ENCODE data around the gene RBM12.

The RBM12 gene

GRCh38 chr20:35657271-35657670, 7.4 kb downstream of the RBM12 start:
- H3K9me3 ChIP-seq (ENCODE audit: low read length): peaks cover 5% of the 10 kb centered on the region
- H3K4me1 ChIP-seq (ENCODE audit: insufficient read depth, low read length): peaks cover 16% of the 10 kb centered on the region
- no peak overlapping the region for H2AFZ ChIP-seq (ENCODE audit: low read depth, low read length)
- peaks cover 40% of the 10 kb centered on the region for H3K36me3 ChIP-seq (ENCODE audit: insufficient read depth, low read length)
- no peak overlapping the region for H3K4me3 ChIP-seq (ENCODE audit: low read length)
- H3K27me3 ChIP-seq (ENCODE audit: insufficient read depth, low read length): no peaks in the 10 kb centered on the region

GRCh38 chr20:35654415-35654814, 10.3 kb downstream of the RBM12 start:
- H3K9me3 ChIP-seq (ENCODE audit: low read length): peaks cover 5% of the 10 kb centered on the region
- no peaks in the 10 kb centered on the region for H3K27me3 ChIP-seq (ENCODE audit: insufficient read depth, low read length)
- no peak overlapping the region for H2AFZ ChIP-seq (ENCODE audit: low read depth, low read length)
- no peak overlapping the region for H3K4me3 ChIP-seq (ENCODE audit: low read length)
- peaks cover 48% of the 10 kb centered on the region for H3K36me3 ChIP-seq (ENCODE audit: insufficient read depth, low read length)
- no peaks in the 10 kb centered on the region for H3K4me1 ChIP-seq (ENCODE audit: insufficient read depth, low read length)

DNA sequence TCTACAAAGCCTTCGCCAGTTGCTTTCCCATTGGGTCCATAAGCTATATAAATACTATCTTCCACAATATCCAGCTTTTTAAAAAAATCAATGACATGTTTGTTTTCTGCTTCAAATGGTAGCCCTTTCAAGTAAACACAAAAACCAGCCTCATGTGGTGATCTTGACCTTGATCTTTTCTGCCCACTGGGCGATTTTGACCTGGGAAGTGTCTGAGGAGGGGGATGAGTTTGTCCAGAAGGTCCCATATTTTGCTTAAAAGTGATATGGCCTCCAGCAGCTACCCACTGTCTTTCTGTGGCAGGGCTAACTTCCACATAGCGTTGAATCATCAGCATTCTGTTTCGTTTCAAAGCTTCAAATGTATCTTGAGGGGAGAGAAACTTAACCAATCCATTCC, 10.8 kb downstream of the RBM12 start:
- H3K27me3 ChIP-seq (ENCODE audit: insufficient read depth, low read length): no peaks in the 10 kb centered on the region
- H3K4me1 ChIP-seq (ENCODE audit: insufficient read depth, low read length): no peaks in the 10 kb centered on the region
- peaks cover 50% of the 10 kb centered on the region for H3K36me3 ChIP-seq (ENCODE audit: insufficient read depth, low read length)
- no peak overlapping the region for H3K4me3 ChIP-seq (ENCODE audit: low read length)
- H3K9me3 ChIP-seq (ENCODE audit: low read length): peaks cover 5% of the 10 kb centered on the region
- no peak overlapping the region for H2AFZ ChIP-seq (ENCODE audit: low read depth, low read length)

- no peaks in the 10 kb centered on the region for H3K27me3 ChIP-seq (ENCODE audit: insufficient read depth, low read length)
- peaks cover 5% of the 10 kb centered on the region for H3K9me3 ChIP-seq (ENCODE audit: low read length)
- no peak overlapping the region for H3K4me3 ChIP-seq (ENCODE audit: low read length)
- H3K36me3 ChIP-seq (ENCODE audit: insufficient read depth, low read length): peaks cover 50% of the 10 kb centered on the region
- H2AFZ ChIP-seq (ENCODE audit: low read depth, low read length): no peak overlapping the region
- H3K4me1 ChIP-seq (ENCODE audit: insufficient read depth, low read length): no peaks in the 10 kb centered on the region
Observed at GRCh38 chr20:35653430-35653734, 11.3 kb downstream of the RBM12 start.

GRCh38 chr20:35652641-35653429, 11.9 kb downstream of the RBM12 start:
- Histone ChIP-seq H2AFZ (ENCODE audit: low read depth, low read length) (no peak overlapping the region), H3K4me1 (ENCODE audit: insufficient read depth, low read length) (no peaks in the 10 kb centered on the region), H3K9me3 (ENCODE audit: low read length) (peaks cover 5% of the 10 kb centered on the region), H3K27me3 (ENCODE audit: insufficient read depth, low read length) (no peaks in the 10 kb centered on the region), H3K4me3 (ENCODE audit: low read length) (no peak overlapping the region), H3K36me3 (ENCODE audit: insufficient read depth, low read length) (peaks cover 50% of the 10 kb centered on the region)

DNA sequence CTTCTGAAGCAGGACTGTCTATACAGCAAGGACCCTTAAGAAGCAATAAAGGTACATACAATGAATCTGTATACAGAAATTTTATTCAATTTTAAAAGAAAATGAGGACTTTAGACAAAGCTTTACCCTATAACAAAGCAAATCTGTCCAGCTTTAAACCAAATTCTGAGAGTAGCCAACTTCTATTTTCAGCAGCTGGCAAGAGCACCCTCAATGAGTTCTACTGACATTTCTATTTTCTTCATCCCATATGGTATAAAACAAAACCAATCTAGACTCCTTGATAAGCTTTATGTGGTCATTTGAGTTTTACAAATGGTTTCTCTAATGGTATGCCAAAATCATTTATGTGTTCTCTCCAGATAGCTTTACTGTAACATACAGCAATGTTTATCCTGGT, 12.7 kb downstream of the RBM12 start:
- peaks cover 5% of the 10 kb centered on the region for H3K9me3 ChIP-seq (ENCODE audit: low read length)
- no peaks in the 10 kb centered on the region for H3K27me3 ChIP-seq (ENCODE audit: insufficient read depth, low read length)
- H3K4me3 ChIP-seq (ENCODE audit: low read length): no peak overlapping the region
- no peaks in the 10 kb centered on the region for H3K4me1 ChIP-seq (ENCODE audit: insufficient read depth, low read length)
- peaks cover 43% of the 10 kb centered on the region for H3K36me3 ChIP-seq (ENCODE audit: insufficient read depth, low read length)
- H2AFZ ChIP-seq (ENCODE audit: low read depth, low read length): no peak overlapping the region

DNA sequence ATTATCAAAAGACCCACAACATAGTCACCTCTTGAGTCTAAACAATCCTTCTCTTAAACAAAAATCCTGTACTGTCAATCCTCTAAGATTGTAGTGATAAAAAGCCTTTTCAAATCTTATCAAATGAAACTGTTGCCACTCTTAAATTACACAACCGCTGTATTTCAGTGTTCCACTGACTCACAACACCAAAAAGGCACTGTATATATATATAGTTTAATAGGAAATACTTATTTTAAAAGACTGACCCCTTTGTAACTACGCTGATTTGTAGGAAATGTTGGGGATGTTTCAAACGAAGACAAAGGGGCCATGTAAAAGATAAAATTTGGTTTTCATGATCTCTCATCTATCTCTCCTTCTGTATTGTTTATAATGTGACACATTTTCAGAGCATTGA, 14.1 kb downstream of the RBM12 start:
- peaks cover 39% of the 10 kb centered on the region for H3K36me3 ChIP-seq (ENCODE audit: insufficient read depth, low read length)
- no peak overlapping the region for H3K4me3 ChIP-seq (ENCODE audit: low read length)
- H3K27me3 ChIP-seq (ENCODE audit: insufficient read depth, low read length): no peaks in the 10 kb centered on the region
- no peaks in the 10 kb centered on the region for H3K4me1 ChIP-seq (ENCODE audit: insufficient read depth, low read length)
- H3K9me3 ChIP-seq (ENCODE audit: low read length): peaks cover 5% of the 10 kb centered on the region
- no peak overlapping the region for H2AFZ ChIP-seq (ENCODE audit: low read depth, low read length)

DNA sequence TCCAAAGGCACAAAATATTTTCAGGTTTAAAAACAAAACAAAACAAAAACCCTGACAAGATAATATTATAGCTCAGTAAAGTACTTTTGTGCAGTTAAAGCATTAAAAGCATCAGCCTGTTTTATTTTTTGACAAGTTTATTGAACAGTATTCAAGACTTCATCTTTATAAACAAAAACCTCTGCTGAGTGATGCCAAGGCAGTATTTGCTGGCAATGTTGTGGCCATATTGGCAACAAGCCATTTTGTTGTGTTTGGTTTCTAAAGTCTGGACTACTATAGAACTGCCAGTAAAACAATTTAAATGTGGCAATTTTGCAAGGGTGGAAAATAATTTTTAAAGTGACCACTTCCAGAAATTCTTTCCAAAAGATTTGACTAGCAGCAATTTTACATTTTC, 15.9 kb downstream of the RBM12 start:
- Histone ChIP-seq H3K36me3 (ENCODE audit: insufficient read depth, low read length) (peaks cover 23% of the 10 kb centered on the region), H3K4me3 (ENCODE audit: low read length) (no peak overlapping the region), H3K27me3 (ENCODE audit: insufficient read depth, low read length) (no peaks in the 10 kb centered on the region), H3K9me3 (ENCODE audit: low read length) (no peaks in the 10 kb centered on the region), H3K4me1 (ENCODE audit: insufficient read depth, low read length) (no peaks in the 10 kb centered on the region), H2AFZ (ENCODE audit: low read depth, low read length) (no peak overlapping the region)

GRCh38 chr20:35644806-35645205, 19.9 kb downstream of the RBM12 start:
- Histone ChIP-seq H3K4me1 (ENCODE audit: insufficient read depth, low read length) (no peaks in the 10 kb centered on the region), H3K27me3 (ENCODE audit: insufficient read depth, low read length) (no peaks in the 10 kb centered on the region), H3K4me3 (ENCODE audit: low read length) (no peak overlapping the region), H2AFZ (ENCODE audit: low read depth, low read length) (no peak overlapping the region), H3K36me3 (ENCODE audit: insufficient read depth, low read length) (peaks cover 2% of the 10 kb centered on the region), H3K9me3 (ENCODE audit: low read length) (no peaks in the 10 kb centered on the region)

GRCh38 chr20:35643045-35643444, 21.7 kb downstream of the RBM12 start:
- Histone ChIP-seq H3K36me3 (ENCODE audit: insufficient read depth, low read length) (no peaks in the 10 kb centered on the region), H3K4me3 (ENCODE audit: low read length) (no peak overlapping the region), H3K9me3 (ENCODE audit: low read length) (no peaks in the 10 kb centered on the region), H2AFZ (ENCODE audit: low read depth, low read length) (no peak overlapping the region), H3K27me3 (ENCODE audit: insufficient read depth, low read length) (no peaks in the 10 kb centered on the region), H3K4me1 (ENCODE audit: insufficient read depth, low read length) (no peaks in the 10 kb centered on the region)

- no peak overlapping the region for H2AFZ ChIP-seq (ENCODE audit: low read depth, low read length)
- no peaks in the 10 kb centered on the region for H3K9me3 ChIP-seq (ENCODE audit: low read length)
- no peaks in the 10 kb centered on the region for H3K27me3 ChIP-seq (ENCODE audit: insufficient read depth, low read length)
- H3K36me3 ChIP-seq (ENCODE audit: insufficient read depth, low read length): no peaks in the 10 kb centered on the region
- no peak overlapping the region for H3K4me3 ChIP-seq (ENCODE audit: low read length)
- H3K4me1 ChIP-seq (ENCODE audit: insufficient read depth, low read length): no peaks in the 10 kb centered on the region
Observed at GRCh38 chr20:35641743-35642142, 23.0 kb downstream of the RBM12 start.

DNA sequence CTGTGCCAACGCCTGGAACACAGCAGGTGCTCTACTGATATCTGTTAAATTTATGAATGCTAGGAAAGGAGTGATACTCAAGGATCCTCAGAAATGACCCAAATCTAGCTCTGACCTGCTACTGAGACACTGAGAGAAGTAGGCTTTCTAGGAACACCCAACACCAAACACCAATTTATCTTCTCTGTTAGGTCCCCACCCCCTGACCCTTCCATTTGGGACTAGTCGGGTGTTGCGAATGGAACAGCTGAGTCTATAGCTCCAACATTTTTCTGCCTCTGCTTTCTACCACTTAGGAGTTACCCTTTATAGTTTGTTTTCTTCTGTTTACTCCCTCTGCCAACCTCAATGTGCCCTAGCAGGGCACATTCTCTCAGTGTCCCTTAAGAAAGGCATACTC, 24.0 kb downstream of the RBM12 start:
- Histone ChIP-seq H3K4me3 (ENCODE audit: low read length) (no peak overlapping the region), H3K36me3 (ENCODE audit: insufficient read depth, low read length) (no peaks in the 10 kb centered on the region), H3K4me1 (ENCODE audit: insufficient read depth, low read length) (no peaks in the 10 kb centered on the region), H3K27me3 (ENCODE audit: insufficient read depth, low read length) (no peaks in the 10 kb centered on the region), H2AFZ (ENCODE audit: low read depth, low read length) (no peak overlapping the region), H3K9me3 (ENCODE audit: low read length) (no peaks in the 10 kb centered on the region)

GRCh38 chr20:35638751-35639150, 25.9 kb downstream of the RBM12 start:
- Histone ChIP-seq H3K27me3 (ENCODE audit: insufficient read depth, low read length) (no peaks in the 10 kb centered on the region), H3K36me3 (ENCODE audit: insufficient read depth, low read length) (no peaks in the 10 kb centered on the region), H2AFZ (ENCODE audit: low read depth, low read length) (no peak overlapping the region), H3K9me3 (ENCODE audit: low read length) (no peaks in the 10 kb centered on the region), H3K4me1 (ENCODE audit: insufficient read depth, low read length) (no peaks in the 10 kb centered on the region), H3K4me3 (ENCODE audit: low read length) (no peak overlapping the region)

- no peaks in the 10 kb centered on the region for H3K27me3 ChIP-seq (ENCODE audit: insufficient read depth, low read length)
Observed at GRCh38 chr20:35637276-35637675, 27.4 kb downstream of the RBM12 start.

More at GRCh38 chr20:35637276-35637675, 27.4 kb downstream of the RBM12 start:
- Histone ChIP-seq H3K4me3 (ENCODE audit: low read length) (no peak overlapping the region), H3K9me3 (ENCODE audit: low read length) (no peaks in the 10 kb centered on the region), H3K36me3 (ENCODE audit: insufficient read depth, low read length) (peaks cover 7% of the 10 kb centered on the region), H3K4me1 (ENCODE audit: insufficient read depth, low read length) (no peaks in the 10 kb centered on the region), H2AFZ (ENCODE audit: low read depth, low read length) (no peak overlapping the region)
